NT2/D1 (cell line): ENCODE data around the gene CAMTA1.

ENCODE experiments used
- YY1 ChIP-seq: IDR thresholded peaks from 2 replicates; pipeline ENCODE4 v1.6.1; 2011; ENCODE audit not compliant: insufficient read length, insufficient read depth
- ZNF274 ChIP-seq: IDR thresholded peaks from 2 replicates; pipeline ENCODE4 v1.6.1; 2011; ENCODE audit warnings: mild to moderate bottlenecking, low read depth, low read length

GRCh38 chr1:7639435-7640131 lies 854.3 kb downstream of the CAMTA1 start:
- TF ChIP-seq ZNF274 (no peak), YY1 (no peak)
